ENCODE data around the gene SPOCK1. TPM values are rescaled to one million over a fixed set of nuclear protein-coding genes. Genes with fewer than 3 reads are reported as not detected.

Gene SPOCK1
- total RNA-seq, 1 experiment from 2014 or later = 10.9 TPM

GRCh38 chr5:137490591-137490990 lies 8.5 kb downstream of the SPOCK1 start:
- Histone ChIP-seq H4K5ac (ENCODE audit: insufficient read length, low read depth, low read length) (no peak overlapping the region), H3K23ac (ENCODE audit: insufficient read length, low read depth, low read length) (no peak overlapping the region), H4K20me1 (ENCODE audit: control insufficient read depth, insufficient read depth, insufficient read length) (peaks cover 2% of the 10 kb centered on the region), H3K23me2 (ENCODE audit: insufficient read length, low read depth, low read length, poor library complexity, severe bottlenecking) (no peaks in the 10 kb centered on the region), H3K56ac (ENCODE audit: insufficient read length, low read depth, low read length) (no peak overlapping the region), H3K79me2 (ENCODE audit: insufficient read depth, low read length) (no peaks in the 10 kb centered on the region), H2BK5ac (ENCODE audit: insufficient read length, low read length) (no peak overlapping the region), H3T11ph (ENCODE audit: low read length) (no peak overlapping the region), H3K9ac (ENCODE audit: extremely low read depth, insufficient read length, low read length) (no peak overlapping the region), H3K79me1 (ENCODE audit: insufficient read depth, low read depth, low read length, poor library complexity, severe bottlenecking) (no peaks in the 10 kb centered on the region), H2BK20ac (ENCODE audit: low read depth, low read length, poor library complexity, severe bottlenecking) (no peak overlapping the region), H2BK12ac (ENCODE audit: insufficient read length, low read depth, low read length) (no peak overlapping the region), H2BK15ac (ENCODE audit: low read depth, low read length) (no peak overlapping the region), H2AK5ac (ENCODE audit: insufficient read length, low read length) (no peak overlapping the region), H2AFZ (ENCODE audit: low read length) (no peak overlapping the region), H3K4me2 (ENCODE audit: insufficient read depth, insufficient read length, low read length) (no peak overlapping the region), H4K8ac (replicated peaks; ENCODE audit: insufficient read length, low read depth, low read length) (no peak overlapping the region), H3K4me1 (ENCODE audit: insufficient read depth, low read length) (no peaks in the 10 kb centered on the region), H2BK120ac (ENCODE audit: low read depth, low read length, poor library complexity, severe bottlenecking) (no peak overlapping the region), H3K18ac (ENCODE audit: insufficient read length, low read depth, low read length) (no peak overlapping the region), H3K14ac (ENCODE audit: insufficient read depth, low read length) (no peak overlapping the region), H3K27ac (ENCODE audit: insufficient read length, low read depth, low read length) (no peak overlapping the region), H3K27me3 (ENCODE audit: insufficient read depth, low read length) (no peaks in the 10 kb centered on the region), H3K4ac (ENCODE audit: low read depth, low read length) (no peak overlapping the region), H4K91ac (ENCODE audit: insufficient read length, low read depth, low read length) (no peak overlapping the region), H3K9me3 (ENCODE audit: control insufficient read depth, low read depth, low read length) (no peaks in the 10 kb centered on the region)
- DNase-seq = no peak
- H3K27me3 Mint-ChIP-seq (ENCODE audit: low read depth) = peaks cover 8% of the 10 kb centered on the region
- no peaks in the 10 kb centered on the region; a peak in 1 of 7 replicates for H3K36me3 Mint-ChIP-seq (ENCODE audit: insufficient read depth in 1 of 3, low read depth in 3 of 3)
- no peak overlapping the region for H3K4me3 Mint-ChIP-seq
- H3K27ac Mint-ChIP-seq = no peak overlapping the region
- no CpG with 5 or more reads among the region's 3 CpGs for WGBS (ENCODE audit: extremely low coverage, insufficient read length, low lambda C conversion rate)
- H3K9me3 Mint-ChIP-seq = no peaks in the 10 kb centered on the region; a peak in 1 of 5 replicates
- no peak for TF ChIP-seq CTCF (conservative IDR thresholded peaks at IDR 0.05)
- H3K4me1 Mint-ChIP-seq = no peaks in the 10 kb centered on the region

Data from H9 (cell line).